Suppressor macrophage treated with lipopolysaccharide for 1 hour (primary cell): Measurements from ENCODE around the gene TFAP2B.

Experiments
- DNase-seq, 3 donors: peaks; one replicate each; pipeline ENCODE4 v3.0.0-alpha.2; 2020 to 2022

TFAP2B gene

GRCh38 chr6:50825375-50826036, 6.8 kb downstream of the TFAP2B start:
- no peak for DNase-seq

GRCh38 chr6:50826037-50826761, 7.5 kb downstream of the TFAP2B start:
- no peak for DNase-seq

- no peak for DNase-seq
Observed at GRCh38 chr6:50826803-50827202, 8.1 kb downstream of the TFAP2B start.

GRCh38 chr6:50829049-50829448, 10.4 kb downstream of the TFAP2B start:
- DNase-seq, result no peak

- no peak for DNase-seq
Observed at GRCh38 chr6:50829898-50830444, 11.3 kb downstream of the TFAP2B start.

GRCh38 chr6:50831186-50831585, 12.5 kb downstream of the TFAP2B start:
- no peak for DNase-seq

GRCh38 chr6:50832912-50833311, 14.2 kb downstream of the TFAP2B start:
- DNase-seq, result no peak

- no peak for DNase-seq
Observed at GRCh38 chr6:50834929-50835410, 16.3 kb downstream of the TFAP2B start.

- no peak for DNase-seq
Observed at GRCh38 chr6:50836231-50836630, 17.6 kb downstream of the TFAP2B start.

GRCh38 chr6:50837589-50838445, 19.1 kb downstream of the TFAP2B start:
- no peak for DNase-seq

GRCh38 chr6:50840112-50840810, 21.6 kb downstream of the TFAP2B start:
- no peak for DNase-seq

- no peak for DNase-seq
Observed at GRCh38 chr6:50840811-50841192, 22.1 kb downstream of the TFAP2B start.

GRCh38 chr6:50842446-50842845, 23.8 kb downstream of the TFAP2B start:
- DNase-seq, result no peak

GRCh38 chr6:50842861-50843384, 24.3 kb downstream of the TFAP2B start:
- DNase-seq, result no peak

- no peak for DNase-seq
Observed at GRCh38 chr6:50843842-50844241, 25.2 kb downstream of the TFAP2B start.

GRCh38 chr6:50845499-50846143, 26.9 kb downstream of the TFAP2B start:
- no peak for DNase-seq

GRCh38 chr6:50846144-50846851, 27.6 kb downstream of the TFAP2B start:
- no peak for DNase-seq

- no peak for DNase-seq
Observed at GRCh38 chr6:50846852-50847155, 28.1 kb downstream of the TFAP2B start.

GRCh38 chr6:50847890-50848594, 29.4 kb downstream of the TFAP2B start:
- DNase-seq, result no peak

GRCh38 chr6:50848989-50849795, 30.5 kb downstream of the TFAP2B start:
- DNase-seq, result no peak
